Astrocyte (in vitro differentiated cells and primary cell): ENCODE measurements around the gene INCENP. TPM values are rescaled to one million over a fixed set of nuclear protein-coding genes. Genes with fewer than 3 reads are reported as not detected.

Experiments used
- DNase-seq: peaks from one replicate; pipeline ENCODE4 v3.0.0-alpha.2; 2010; ENCODE audit warnings: low read depth
- FAIRE-seq: peaks from 2 replicates; lab custom pipeline; 2011; peaks lifted over from hg19 to GRCh38; lab: Jason Lieb, UNC
- H2AFZ ChIP-seq: 2 replicates; pipeline ENCODE4 v1.6.0; 2012; ENCODE audit warnings: low read depth, low read length, inconsistent platforms
- H3K27ac ChIP-seq: 2 replicates; pipeline ENCODE4 v1.5.1; 2011; ENCODE audit warnings: low read depth, low read length, inconsistent platforms
- H3K27me3 ChIP-seq: 2 replicates; pipeline ENCODE4 v1.6.0; 2011; ENCODE audit warnings: low read length, inconsistent platforms; ENCODE audit not compliant: insufficient read depth
- H3K36me3 ChIP-seq: 2 replicates; pipeline ENCODE4 v1.5.1; 2011; ENCODE audit warnings: low read length, inconsistent platforms; ENCODE audit not compliant: insufficient read depth
- H3K4me1 ChIP-seq: 2 replicates; pipeline ENCODE4 v1.5.1; 2011; ENCODE audit warnings: low read length, inconsistent platforms; ENCODE audit not compliant: insufficient read depth
- H3K4me2 ChIP-seq: 2 replicates; pipeline ENCODE4 v1.6.0; 2012; ENCODE audit warnings: low read length, inconsistent platforms
- H3K4me3 ChIP-seq: 2 replicates; pipeline ENCODE4 v1.5.1; 2011; ENCODE audit warnings: low read depth, mild to moderate bottlenecking, low read length, inconsistent platforms; ENCODE audit not compliant: insufficient read depth
- H3K79me2 ChIP-seq: 2 replicates; pipeline ENCODE4 v1.6.0; 2012; ENCODE audit warnings: mild to moderate bottlenecking, low read length, inconsistent platforms; ENCODE audit not compliant: insufficient read depth
- H3K9ac ChIP-seq: 2 replicates; pipeline ENCODE4 v1.6.0; 2012; ENCODE audit warnings: mild to moderate bottlenecking, low read length, inconsistent platforms
- H3K9me3 ChIP-seq: 2 replicates; pipeline ENCODE4 v1.5.1; 2012; ENCODE audit warnings: low read depth, mild to moderate bottlenecking, low read length, inconsistent platforms; ENCODE audit not compliant: insufficient read depth
- H4K20me1 ChIP-seq: 2 replicates; pipeline ENCODE4 v1.6.0; 2012; ENCODE audit warnings: low read length, inconsistent platforms; ENCODE audit not compliant: insufficient read depth
- H3K27ac Mint-ChIP-seq: one replicate; pipeline ENCODE4 v1.8.0; 2021; ENCODE audit warnings: mild to moderate bottlenecking, mixed read lengths; ENCODE audit not compliant: unreplicated experiment
- H3K27me3 Mint-ChIP-seq: one replicate; pipeline ENCODE4 v1.8.0; 2021; ENCODE audit warnings: low read depth, mixed read lengths; ENCODE audit not compliant: unreplicated experiment
- H3K36me3 Mint-ChIP-seq: one replicate; pipeline ENCODE4 v1.8.0; 2021; ENCODE audit warnings: low read depth, mixed read lengths; ENCODE audit not compliant: unreplicated experiment
- H3K4me1 Mint-ChIP-seq: one replicate; pipeline ENCODE4 v1.8.0; 2021; ENCODE audit warnings: low read depth, mixed read lengths; ENCODE audit not compliant: unreplicated experiment
- H3K4me3 Mint-ChIP-seq: one replicate; pipeline ENCODE4 v1.8.0; 2021; ENCODE audit warnings: mild to moderate bottlenecking, moderate library complexity, mixed read lengths; ENCODE audit not compliant: unreplicated experiment
- H3K9me3 Mint-ChIP-seq: one replicate; pipeline ENCODE4 v1.8.0; 2021; ENCODE audit warnings: mild to moderate bottlenecking, mixed read lengths; ENCODE audit not compliant: unreplicated experiment
- EZH2 ChIP-seq: IDR thresholded peaks from 2 replicates; pipeline ENCODE4 v1.6.1; 2012; ENCODE audit warnings: mild to moderate bottlenecking, low read length, inconsistent platforms; ENCODE audit not compliant: insufficient read depth
- total RNA-seq: library from RNA; stranded (reverse); gene quantifications from 2 replicates; pipeline ENCODE4 v1.2.1, GENCODE V29; 2021
- TF ChIP-seq, protein P1 (sequence below): IDR thresholded peaks from 2 replicates; pipeline ENCODE4 v1.5.1; 2011; ENCODE audit warnings: low read depth, mild to moderate bottlenecking, inconsistent platforms, low read length, moderate library complexity; ENCODE audit not compliant: insufficient read depth

INCENP gene
- total RNA-seq, 1 donor from 2014 or later, result 17.7 TPM

DNA sequence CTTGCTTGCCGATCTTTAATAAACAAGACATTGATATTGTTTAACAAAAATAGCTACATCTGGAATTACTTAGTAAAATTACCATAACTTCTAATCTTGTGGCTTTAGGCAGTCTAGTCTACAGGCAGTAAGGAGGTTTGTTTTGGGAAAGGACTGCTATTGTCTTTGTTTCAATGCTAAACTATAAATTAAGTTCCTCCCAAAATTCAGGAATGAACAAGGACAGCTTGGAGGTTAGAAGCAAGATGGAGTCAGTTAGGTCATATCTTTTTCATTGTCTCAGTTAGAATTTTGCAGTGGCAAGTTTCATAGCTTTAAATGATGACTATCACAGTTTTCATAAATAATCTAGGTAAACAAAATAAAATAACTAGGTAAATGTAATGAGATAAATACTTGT, 36.1 kb upstream of the INCENP start:
- H3K4me1 ChIP-seq, result no peaks in the 10 kb centered on the region
- H3K4me3 ChIP-seq, result no peak overlapping the region
- Mint-ChIP-seq H3K9me3 (peaks cover 6% of the 10 kb centered on the region), H3K4me1 (no peaks in the 10 kb centered on the region), H3K4me3 (no peak overlapping the region), H3K27me3 (no peaks in the 10 kb centered on the region), H3K27ac (no peak overlapping the region), H3K36me3 (no peaks in the 10 kb centered on the region)
- H3K9me3 ChIP-seq, result no peaks in the 10 kb centered on the region
- H3K27me3 ChIP-seq, result no peaks in the 10 kb centered on the region
- no peak for FAIRE-seq
- no peaks in the 10 kb centered on the region for H4K20me1 ChIP-seq
- H3K4me2 ChIP-seq, result no peak overlapping the region
- no peaks in the 10 kb centered on the region for H3K79me2 ChIP-seq
- TF ChIP-seq, protein P1, sequence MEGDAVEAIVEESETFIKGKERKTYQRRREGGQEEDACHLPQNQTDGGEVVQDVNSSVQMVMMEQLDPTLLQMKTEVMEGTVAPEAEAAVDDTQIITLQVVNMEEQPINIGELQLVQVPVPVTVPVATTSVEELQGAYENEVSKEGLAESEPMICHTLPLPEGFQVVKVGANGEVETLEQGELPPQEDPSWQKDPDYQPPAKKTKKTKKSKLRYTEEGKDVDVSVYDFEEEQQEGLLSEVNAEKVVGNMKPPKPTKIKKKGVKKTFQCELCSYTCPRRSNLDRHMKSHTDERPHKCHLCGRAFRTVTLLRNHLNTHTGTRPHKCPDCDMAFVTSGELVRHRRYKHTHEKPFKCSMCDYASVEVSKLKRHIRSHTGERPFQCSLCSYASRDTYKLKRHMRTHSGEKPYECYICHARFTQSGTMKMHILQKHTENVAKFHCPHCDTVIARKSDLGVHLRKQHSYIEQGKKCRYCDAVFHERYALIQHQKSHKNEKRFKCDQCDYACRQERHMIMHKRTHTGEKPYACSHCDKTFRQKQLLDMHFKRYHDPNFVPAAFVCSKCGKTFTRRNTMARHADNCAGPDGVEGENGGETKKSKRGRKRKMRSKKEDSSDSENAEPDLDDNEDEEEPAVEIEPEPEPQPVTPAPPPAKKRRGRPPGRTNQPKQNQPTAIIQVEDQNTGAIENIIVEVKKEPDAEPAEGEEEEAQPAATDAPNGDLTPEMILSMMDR, result no peak
- TF ChIP-seq EZH2, result no peak
- no peak for DNase-seq
- H3K9ac ChIP-seq, result no peak overlapping the region
- no peak overlapping the region for H3K27ac ChIP-seq
- no peak overlapping the region for H2AFZ ChIP-seq
- no peaks in the 10 kb centered on the region for H3K36me3 ChIP-seq

DNA sequence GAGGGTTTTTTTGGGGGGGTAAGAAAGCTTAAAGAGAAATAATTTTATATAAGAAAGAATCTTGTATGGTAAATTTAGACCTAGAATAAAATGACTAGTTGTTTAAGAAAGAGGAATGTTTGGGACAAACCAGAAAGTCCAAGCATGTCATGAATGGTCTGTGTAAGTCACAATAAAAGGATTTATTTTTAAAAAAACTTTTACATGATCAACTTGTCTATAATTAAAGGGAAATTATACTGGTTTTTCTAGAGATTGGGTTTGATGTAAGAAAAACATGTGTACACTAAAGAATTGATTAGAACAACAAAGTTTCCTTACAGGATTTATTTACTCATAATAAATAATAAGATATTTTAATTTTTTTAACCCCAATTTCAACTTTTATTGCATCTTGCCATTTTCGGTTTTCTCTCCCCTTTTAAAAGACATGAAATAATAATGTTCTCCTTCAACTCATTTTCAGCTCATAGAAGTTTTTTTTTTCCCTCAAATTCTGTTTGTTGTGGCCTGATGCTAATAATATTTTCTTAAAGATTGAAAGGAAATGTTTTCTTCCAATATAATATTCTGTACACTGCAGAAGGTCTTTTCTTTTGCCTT, 35.4 kb upstream of the INCENP start:
- no peaks in the 10 kb centered on the region for H3K27me3 ChIP-seq
- Mint-ChIP-seq H3K9me3 (peaks cover 9% of the 10 kb centered on the region), H3K4me3 (no peak overlapping the region), H3K4me1 (no peaks in the 10 kb centered on the region), H3K27ac (no peak overlapping the region), H3K36me3 (no peaks in the 10 kb centered on the region), H3K27me3 (no peaks in the 10 kb centered on the region)
- H3K4me3 ChIP-seq, result no peak overlapping the region
- H3K79me2 ChIP-seq, result no peaks in the 10 kb centered on the region
- H3K27ac ChIP-seq, result no peak overlapping the region
- H3K36me3 ChIP-seq, result no peaks in the 10 kb centered on the region
- H3K9me3 ChIP-seq, result no peaks in the 10 kb centered on the region
- no peak overlapping the region for H2AFZ ChIP-seq
- FAIRE-seq, result no peak
- no peak for DNase-seq
- H3K4me1 ChIP-seq, result no peaks in the 10 kb centered on the region
- TF ChIP-seq, protein P1, result no peak
- no peak for TF ChIP-seq EZH2
- no peak overlapping the region for H3K4me2 ChIP-seq
- no peaks in the 10 kb centered on the region for H4K20me1 ChIP-seq
- no peak overlapping the region for H3K9ac ChIP-seq

DNA sequence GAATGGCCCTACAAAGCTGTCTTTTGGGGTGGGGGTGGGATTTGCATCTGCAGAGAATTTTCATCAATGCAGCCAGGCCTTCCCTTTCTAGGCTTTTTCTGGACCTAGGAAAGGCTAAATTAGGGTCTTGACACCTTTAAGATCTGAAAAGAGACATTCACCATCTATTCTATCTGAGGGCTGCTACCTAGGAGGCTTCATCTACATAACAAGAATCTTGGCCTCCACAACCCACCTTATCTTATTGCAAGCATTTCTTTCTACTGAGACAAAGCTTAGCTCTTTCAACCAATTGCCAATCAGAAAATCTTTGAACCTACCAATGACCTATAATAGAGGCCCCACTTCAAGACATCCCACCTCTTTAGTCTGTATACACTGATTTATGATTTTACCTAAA, 20.7 kb upstream of the INCENP start:
- no peaks in the 10 kb centered on the region for H3K27me3 ChIP-seq
- Mint-ChIP-seq H3K9me3 (peaks cover 2% of the 10 kb centered on the region), H3K36me3 (no peaks in the 10 kb centered on the region), H3K27ac (no peak overlapping the region), H3K4me1 (peaks cover 4% of the 10 kb centered on the region), H3K4me3 (no peak overlapping the region), H3K27me3 (no peaks in the 10 kb centered on the region)
- H2AFZ ChIP-seq, result no peak overlapping the region
- no peaks in the 10 kb centered on the region for H3K9me3 ChIP-seq
- no peak for TF ChIP-seq EZH2
- TF ChIP-seq, protein P1, result no peak
- DNase-seq, result no peak
- no peaks in the 10 kb centered on the region for H4K20me1 ChIP-seq
- peaks cover 4% of the 10 kb centered on the region for H3K4me1 ChIP-seq
- FAIRE-seq, result no peak
- no peak overlapping the region for H3K4me2 ChIP-seq
- H3K4me3 ChIP-seq, result no peak overlapping the region
- H3K9ac ChIP-seq, result no peak overlapping the region
- H3K36me3 ChIP-seq, result no peaks in the 10 kb centered on the region
- H3K27ac ChIP-seq, result no peak overlapping the region
- H3K79me2 ChIP-seq, result no peaks in the 10 kb centered on the region
